OCI-LY3 (cell line): Measurements from ENCODE around the gene FRMD4B.

ENCODE experiments used
- H2AFZ ChIP-seq: fragments of 200-600, 300-600 bp; shearing (Covaris generic); 2 replicates; pipeline ENCODE4 v1.6.0; 2014; ENCODE audit warnings: antibody characterized with exemption, low read depth, low read length
- H3K27ac ChIP-seq: fragments of 200-600, 300-600 bp; sonication (generic); 2 replicates; pipeline ENCODE4 v1.5.1; 2014; ENCODE audit warnings: mild to moderate bottlenecking, low read length, moderate library complexity, mixed read lengths
- H3K27me3 ChIP-seq: fragments of 200-600, 300-600 bp; sonication (generic); 2 replicates; pipeline ENCODE4 v1.6.1; 2014; ENCODE audit warnings: low read depth, low read length, mixed read lengths
- H3K36me3 ChIP-seq: fragments of 200-600, 300-600 bp; sonication (generic); replicated peaks from 2 replicates; pipeline ENCODE3; 2014; ENCODE audit warnings: low read depth, low read length, mixed read lengths
- H3K4me1 ChIP-seq: fragments of 300-600, 200-600 bp; sonication (generic); 2 replicates; pipeline ENCODE4 v1.6.1; 2014; ENCODE audit warnings: low read length, mixed read lengths
- H3K4me2 ChIP-seq: fragments of 200-600, 300-600 bp; sonication (generic); 2 replicates; pipeline ENCODE4 v1.6.1; 2014; ENCODE audit warnings: low read length, mixed read lengths
- H3K4me3 ChIP-seq: fragments of 300-600, 200-600 bp; sonication (generic); 2 replicates; pipeline ENCODE4 v1.5.1; 2014; ENCODE audit warnings: antibody characterized with exemption, mild to moderate bottlenecking, low read length, moderate library complexity
- H3K79me2 ChIP-seq: fragments of 300-600, 200-600 bp; shearing (Covaris generic); 2 replicates; pipeline ENCODE4 v1.6.1; 2014; ENCODE audit warnings: mild to moderate bottlenecking, low read length, mixed read lengths
- H3K9ac ChIP-seq: fragments of 300-600, 200-600 bp; shearing (Covaris generic); 2 replicates; pipeline ENCODE4 v1.6.0; 2014; ENCODE audit warnings: mild to moderate bottlenecking, low read length, moderate library complexity
- H3K9me3 ChIP-seq: fragments of 200-600, 300-600 bp; shearing (Covaris generic); 2 replicates; pipeline ENCODE4 v1.6.1; 2014; ENCODE audit warnings: low read length, mixed read lengths; ENCODE audit not compliant: insufficient read depth
- H4K20me1 ChIP-seq: fragments of 200-600, 300-600 bp; sonication (generic); 2 replicates; pipeline ENCODE4 v1.6.1; 2016; ENCODE audit warnings: low read length, mixed read lengths; ENCODE audit not compliant: insufficient read depth
- EZH2phosphoT487 ChIP-seq: fragments of 200-600 bp; shearing (Covaris generic); IDR thresholded peaks from 2 replicates; pipeline ENCODE4 v1.6.1; 2018; ENCODE audit warnings: antibody characterized with exemption, mixed run types, low read depth
- TF ChIP-seq, protein P1 (sequence below): fragments of 200-600, 300-600 bp; sonication (generic); IDR thresholded peaks from 2 replicates; pipeline ENCODE4 v1.5.1; 2014; ENCODE audit warnings: antibody characterized with exemption, low read length, low read depth

The FRMD4B gene

DNA sequence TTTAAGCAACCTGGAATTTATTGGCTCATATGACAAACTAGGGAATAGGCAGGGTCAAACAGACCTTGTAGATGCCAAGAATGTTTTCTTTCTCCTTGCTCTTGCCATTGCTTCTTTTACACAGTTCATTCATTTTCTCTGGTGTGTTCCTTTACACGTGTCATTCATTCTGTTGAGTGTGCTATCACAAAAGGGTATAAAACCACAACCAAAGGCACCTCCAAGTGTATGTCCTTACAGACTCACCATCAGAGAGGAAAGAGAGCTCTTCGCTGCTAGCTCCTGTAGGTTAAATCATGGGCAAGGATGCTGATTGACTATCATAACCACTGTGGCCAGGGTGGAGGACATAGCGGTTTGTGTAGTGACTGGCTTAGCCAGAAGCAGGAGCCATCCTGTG is 19.2 kb upstream of the FRMD4B start:
- no peaks in the 10 kb centered on the region for H4K20me1 ChIP-seq
- H3K9ac ChIP-seq: no peak overlapping the region
- no peaks in the 10 kb centered on the region for H3K36me3 ChIP-seq
- no peak overlapping the region for H3K4me3 ChIP-seq
- H3K9me3 ChIP-seq: no peaks in the 10 kb centered on the region; the same call in 1 of the 2 replicates
- no peaks in the 10 kb centered on the region for H3K79me2 ChIP-seq
- H3K27ac ChIP-seq: no peak overlapping the region
- no peak overlapping the region for H3K4me2 ChIP-seq
- H2AFZ ChIP-seq: no peak overlapping the region
- H3K4me1 ChIP-seq: peaks cover 3% of the 10 kb centered on the region; the same call in 1 of the 2 replicates
- H3K27me3 ChIP-seq: peaks cover 22% of the 10 kb centered on the region
- TF ChIP-seq, protein P1, sequence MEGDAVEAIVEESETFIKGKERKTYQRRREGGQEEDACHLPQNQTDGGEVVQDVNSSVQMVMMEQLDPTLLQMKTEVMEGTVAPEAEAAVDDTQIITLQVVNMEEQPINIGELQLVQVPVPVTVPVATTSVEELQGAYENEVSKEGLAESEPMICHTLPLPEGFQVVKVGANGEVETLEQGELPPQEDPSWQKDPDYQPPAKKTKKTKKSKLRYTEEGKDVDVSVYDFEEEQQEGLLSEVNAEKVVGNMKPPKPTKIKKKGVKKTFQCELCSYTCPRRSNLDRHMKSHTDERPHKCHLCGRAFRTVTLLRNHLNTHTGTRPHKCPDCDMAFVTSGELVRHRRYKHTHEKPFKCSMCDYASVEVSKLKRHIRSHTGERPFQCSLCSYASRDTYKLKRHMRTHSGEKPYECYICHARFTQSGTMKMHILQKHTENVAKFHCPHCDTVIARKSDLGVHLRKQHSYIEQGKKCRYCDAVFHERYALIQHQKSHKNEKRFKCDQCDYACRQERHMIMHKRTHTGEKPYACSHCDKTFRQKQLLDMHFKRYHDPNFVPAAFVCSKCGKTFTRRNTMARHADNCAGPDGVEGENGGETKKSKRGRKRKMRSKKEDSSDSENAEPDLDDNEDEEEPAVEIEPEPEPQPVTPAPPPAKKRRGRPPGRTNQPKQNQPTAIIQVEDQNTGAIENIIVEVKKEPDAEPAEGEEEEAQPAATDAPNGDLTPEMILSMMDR: no peak
- TF ChIP-seq EZH2phosphoT487: no peak

DNA sequence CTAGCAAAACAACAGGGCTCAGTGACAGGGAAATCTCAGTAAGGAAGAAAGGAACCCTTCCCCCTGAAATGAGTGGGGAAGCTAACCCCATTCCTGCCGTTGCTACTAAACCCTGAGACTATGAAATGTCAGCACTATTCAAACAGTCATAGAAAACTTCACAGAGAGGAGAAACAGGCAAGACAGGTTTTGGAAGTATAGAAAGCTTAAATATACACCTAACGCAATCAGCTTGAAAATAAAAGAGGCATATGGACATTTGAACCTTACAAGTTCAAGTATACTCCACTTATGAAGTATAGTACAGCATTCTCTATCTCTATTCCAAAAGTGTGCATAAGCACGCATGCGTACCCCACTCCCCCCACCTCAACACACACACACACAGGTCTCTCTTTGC is 17.6 kb upstream of the FRMD4B start:
- H3K4me2 ChIP-seq: no peak overlapping the region

DNA sequence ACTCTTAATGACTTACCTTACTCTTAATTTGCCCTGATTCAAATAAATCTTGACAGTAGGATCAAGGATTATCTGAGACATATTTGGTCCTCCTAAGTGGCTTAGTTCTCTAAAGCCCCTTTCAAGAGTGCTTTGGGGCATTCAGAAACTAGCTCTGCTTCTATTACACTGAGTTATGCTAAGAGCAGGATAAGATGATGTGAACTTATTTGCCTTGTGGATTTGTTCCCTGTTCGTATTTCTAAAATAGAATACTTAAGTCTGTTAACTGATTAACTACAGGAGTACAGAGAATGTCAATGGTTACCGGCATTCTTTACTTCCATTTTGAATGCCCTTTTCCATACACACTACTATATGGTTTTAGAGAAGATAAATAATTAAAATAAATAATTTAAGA is 14.8 kb upstream of the FRMD4B start:
- H3K4me2 ChIP-seq: no peak overlapping the region
- H3K79me2 ChIP-seq: no peaks in the 10 kb centered on the region

More for the DNA sequence above, 17.6 kb upstream of the FRMD4B start:
- Histone ChIP-seq H3K9ac (no peak overlapping the region), H3K4me1 (no peaks in the 10 kb centered on the region), H3K79me2 (no peaks in the 10 kb centered on the region), H3K27me3 (0 out of 2 replicates have a peak, but pooled peaks cover 9% of the 10 kb centered on the region), H3K4me3 (no peak overlapping the region), H2AFZ (no peak overlapping the region), H3K27ac (no peak overlapping the region), H4K20me1 (no peaks in the 10 kb centered on the region), H3K9me3 (no peaks in the 10 kb centered on the region; the same call in 1 of the 2 replicates), H3K36me3 (no peaks in the 10 kb centered on the region)
- TF ChIP-seq, protein P1: no peak
- TF ChIP-seq EZH2phosphoT487: no peak

DNA sequence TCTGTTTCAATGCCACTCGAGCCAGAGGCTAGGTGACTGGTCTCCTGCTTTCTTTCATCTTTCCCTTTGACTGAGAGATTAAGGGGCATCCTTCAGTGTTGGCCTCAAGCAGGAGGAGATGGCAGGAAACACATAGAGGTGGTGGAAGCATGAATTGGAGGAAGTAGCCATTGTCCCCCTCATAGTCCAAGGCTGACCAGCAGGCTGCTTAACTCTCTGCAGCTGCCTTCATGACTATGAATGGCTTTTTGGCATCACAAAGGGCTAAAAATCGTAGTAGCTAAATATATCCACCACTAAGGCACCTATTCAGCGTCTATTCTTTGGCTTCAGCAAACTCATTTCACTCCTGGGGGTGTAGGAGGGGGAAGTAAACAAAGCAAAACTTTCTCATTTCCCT is 7.0 kb upstream of the FRMD4B start:
- no peak overlapping the region for H3K27ac ChIP-seq
- no peaks in the 10 kb centered on the region for H3K4me1 ChIP-seq

More for the DNA sequence above, 14.8 kb upstream of the FRMD4B start:
- H4K20me1 ChIP-seq: no peaks in the 10 kb centered on the region
- H3K9me3 ChIP-seq: no peaks in the 10 kb centered on the region; the same call in 1 of the 2 replicates
- no peak overlapping the region for H3K9ac ChIP-seq
- H3K27me3 ChIP-seq: 0 out of 2 replicates have a peak, but pooled peaks cover 9% of the 10 kb centered on the region
- TF ChIP-seq EZH2phosphoT487: no peak
- TF ChIP-seq, protein P1: no peak
- no peaks in the 10 kb centered on the region for H3K36me3 ChIP-seq
- H3K4me1 ChIP-seq: no peaks in the 10 kb centered on the region
- H2AFZ ChIP-seq: no peak overlapping the region
- no peak overlapping the region for H3K27ac ChIP-seq
- H3K4me3 ChIP-seq: no peak overlapping the region

More for the DNA sequence above, 7.0 kb upstream of the FRMD4B start:
- Histone ChIP-seq H3K4me2 (no peak overlapping the region), H3K4me3 (no peak overlapping the region), H2AFZ (no peak overlapping the region), H3K36me3 (no peaks in the 10 kb centered on the region), H4K20me1 (no peaks in the 10 kb centered on the region), H3K9me3 (no peaks in the 10 kb centered on the region), H3K9ac (no peak overlapping the region), H3K27me3 (peaks cover 13% of the 10 kb centered on the region), H3K79me2 (no peaks in the 10 kb centered on the region)
- TF ChIP-seq, protein P1: no peak
- no peak for TF ChIP-seq EZH2phosphoT487
